ENCODE data around the gene MALL. TPM values are rescaled to one million over a fixed set of nuclear protein-coding genes. Genes with fewer than 3 reads are reported as not detected.
"Not testable (repeated sequence)": the region's sequence is repeated elsewhere in the genome, so short reads cannot be mapped to it uniquely, and the experiment has no call there.

The MALL gene
- total RNA-seq, 1 donor from 2014 or later: 6.9 TPM

GRCh38 chr2:110069869-110070268 is 45.8 kb downstream of the MALL start:
- DNase-seq (ENCODE audit: low spot score, unreplicated experiment); H3K9me3 Mint-ChIP-seq (ENCODE audit: low read depth); H3K27ac Mint-ChIP-seq; H3K4me3 Mint-ChIP-seq (ENCODE audit: low read depth); H3K36me3 Mint-ChIP-seq (ENCODE audit: insufficient read depth); H3K4me1 Mint-ChIP-seq (ENCODE audit: low read depth); H3K27me3 Mint-ChIP-seq: not testable (repeated sequence)

GRCh38 chr2:110068153-110068552 is 47.5 kb downstream of the MALL start:
- not testable (repeated sequence) for H3K4me3 Mint-ChIP-seq (ENCODE audit: low read depth); H3K4me1 Mint-ChIP-seq (ENCODE audit: low read depth); H3K27ac Mint-ChIP-seq; DNase-seq (ENCODE audit: low spot score, unreplicated experiment); H3K36me3 Mint-ChIP-seq (ENCODE audit: insufficient read depth); H3K9me3 Mint-ChIP-seq (ENCODE audit: low read depth); H3K27me3 Mint-ChIP-seq

- H3K9me3 Mint-ChIP-seq (ENCODE audit: low read depth); H3K27me3 Mint-ChIP-seq; H3K36me3 Mint-ChIP-seq (ENCODE audit: insufficient read depth); H3K4me1 Mint-ChIP-seq (ENCODE audit: low read depth); H3K27ac Mint-ChIP-seq; DNase-seq (ENCODE audit: low spot score, unreplicated experiment); H3K4me3 Mint-ChIP-seq (ENCODE audit: low read depth): not testable (repeated sequence)
These were observed 53.3 kb downstream of the MALL start for GRCh38 chr2:110062332-110062731.

DNA sequence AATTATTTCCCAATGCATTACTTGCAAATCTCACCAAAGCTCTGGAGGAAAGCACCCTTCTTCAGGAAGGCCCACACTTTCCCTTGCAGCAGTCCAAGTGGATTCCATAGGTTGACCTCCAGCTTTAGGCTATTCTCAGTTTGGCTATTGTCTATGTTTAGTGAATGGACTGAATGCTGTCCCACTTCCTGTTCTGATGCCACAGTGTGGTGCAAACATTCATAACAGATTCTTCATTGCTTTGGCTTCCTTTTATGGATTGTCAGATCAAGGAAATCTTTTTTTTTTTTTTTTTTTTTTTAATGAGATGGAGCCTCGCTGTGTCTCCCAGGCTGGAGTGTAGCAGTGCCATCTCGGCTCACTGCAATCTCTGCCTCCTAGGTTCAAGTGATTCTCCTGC is 55.1 kb downstream of the MALL start:
- not testable (repeated sequence) for H3K36me3 Mint-ChIP-seq (ENCODE audit: insufficient read depth); H3K4me1 Mint-ChIP-seq (ENCODE audit: low read depth); DNase-seq (ENCODE audit: low spot score, unreplicated experiment); H3K4me3 Mint-ChIP-seq (ENCODE audit: low read depth); H3K9me3 Mint-ChIP-seq (ENCODE audit: low read depth); H3K27me3 Mint-ChIP-seq; H3K27ac Mint-ChIP-seq

- not testable (repeated sequence) for H3K27ac Mint-ChIP-seq; H3K9me3 Mint-ChIP-seq (ENCODE audit: low read depth); DNase-seq (ENCODE audit: low spot score, unreplicated experiment); H3K27me3 Mint-ChIP-seq; H3K4me3 Mint-ChIP-seq (ENCODE audit: low read depth); H3K36me3 Mint-ChIP-seq (ENCODE audit: insufficient read depth); H3K4me1 Mint-ChIP-seq (ENCODE audit: low read depth)
These were observed 55.8 kb downstream of the MALL start for GRCh38 chr2:110059694-110060358.

DNA sequence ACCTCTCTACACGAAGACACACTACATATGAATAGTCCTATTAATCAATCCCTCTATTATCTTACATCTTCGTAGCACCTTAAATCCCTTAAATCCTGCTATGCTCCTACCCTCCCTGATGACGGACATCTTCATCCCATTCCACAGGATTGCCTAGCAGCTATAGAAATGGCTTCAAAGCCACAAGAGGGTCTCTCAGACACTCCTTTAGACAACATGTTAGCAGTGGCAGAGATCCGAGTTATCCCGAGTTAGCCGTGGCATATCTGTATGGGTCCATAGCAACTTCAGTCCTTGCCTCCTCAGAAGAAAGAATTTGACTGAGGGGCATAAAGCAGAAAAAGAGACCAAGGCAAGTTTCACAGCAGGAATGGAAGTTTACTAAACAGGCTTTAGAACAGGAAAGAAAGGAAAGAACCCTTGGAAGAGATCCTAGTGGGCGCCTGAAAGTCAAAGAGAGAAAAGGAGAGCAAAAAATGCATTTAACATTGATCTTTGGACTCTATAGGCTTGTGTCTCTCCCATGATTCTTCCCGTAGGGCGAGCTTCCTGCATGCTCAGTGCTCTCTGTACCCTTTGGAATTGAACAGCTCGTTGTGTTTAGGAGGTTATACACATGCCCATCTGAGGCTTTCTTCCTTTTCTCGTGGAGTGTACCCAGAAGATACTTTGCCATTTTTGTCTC is 56.5 kb downstream of the MALL start:
- not testable (repeated sequence) for H3K9me3 Mint-ChIP-seq (ENCODE audit: low read depth); H3K4me3 Mint-ChIP-seq (ENCODE audit: low read depth); H3K4me1 Mint-ChIP-seq (ENCODE audit: low read depth); H3K36me3 Mint-ChIP-seq (ENCODE audit: insufficient read depth); DNase-seq (ENCODE audit: low spot score, unreplicated experiment); H3K27me3 Mint-ChIP-seq; H3K27ac Mint-ChIP-seq

- not testable (repeated sequence) for H3K27me3 Mint-ChIP-seq; H3K9me3 Mint-ChIP-seq (ENCODE audit: low read depth); H3K36me3 Mint-ChIP-seq (ENCODE audit: insufficient read depth); H3K4me1 Mint-ChIP-seq (ENCODE audit: low read depth); H3K4me3 Mint-ChIP-seq (ENCODE audit: low read depth); DNase-seq (ENCODE audit: low spot score, unreplicated experiment); H3K27ac Mint-ChIP-seq
These were observed 57.6 kb downstream of the MALL start for GRCh38 chr2:110058034-110058433.

- not testable (repeated sequence) for H3K4me3 Mint-ChIP-seq (ENCODE audit: low read depth); H3K9me3 Mint-ChIP-seq (ENCODE audit: low read depth); H3K27ac Mint-ChIP-seq; H3K36me3 Mint-ChIP-seq (ENCODE audit: insufficient read depth); DNase-seq (ENCODE audit: low spot score, unreplicated experiment); H3K4me1 Mint-ChIP-seq (ENCODE audit: low read depth); H3K27me3 Mint-ChIP-seq
These were observed 59.7 kb downstream of the MALL start for GRCh38 chr2:110055819-110056408.

GRCh38 chr2:110054521-110055407 is 60.9 kb downstream of the MALL start:
- H3K36me3 Mint-ChIP-seq (ENCODE audit: insufficient read depth); H3K4me1 Mint-ChIP-seq (ENCODE audit: low read depth); H3K27me3 Mint-ChIP-seq; H3K9me3 Mint-ChIP-seq (ENCODE audit: low read depth); H3K4me3 Mint-ChIP-seq (ENCODE audit: low read depth): not testable (repeated sequence)
- peak; percentile 12 for DNase-seq (ENCODE audit: low spot score, unreplicated experiment)
- H3K27ac Mint-ChIP-seq: peak overlapping the region; percentile 96

GRCh38 chr2:110053688-110054087 is 61.9 kb downstream of the MALL start:
- not testable (repeated sequence) for H3K27ac Mint-ChIP-seq; H3K4me1 Mint-ChIP-seq (ENCODE audit: low read depth); H3K9me3 Mint-ChIP-seq (ENCODE audit: low read depth); H3K36me3 Mint-ChIP-seq (ENCODE audit: insufficient read depth); H3K4me3 Mint-ChIP-seq (ENCODE audit: low read depth); DNase-seq (ENCODE audit: low spot score, unreplicated experiment); H3K27me3 Mint-ChIP-seq

DNA sequence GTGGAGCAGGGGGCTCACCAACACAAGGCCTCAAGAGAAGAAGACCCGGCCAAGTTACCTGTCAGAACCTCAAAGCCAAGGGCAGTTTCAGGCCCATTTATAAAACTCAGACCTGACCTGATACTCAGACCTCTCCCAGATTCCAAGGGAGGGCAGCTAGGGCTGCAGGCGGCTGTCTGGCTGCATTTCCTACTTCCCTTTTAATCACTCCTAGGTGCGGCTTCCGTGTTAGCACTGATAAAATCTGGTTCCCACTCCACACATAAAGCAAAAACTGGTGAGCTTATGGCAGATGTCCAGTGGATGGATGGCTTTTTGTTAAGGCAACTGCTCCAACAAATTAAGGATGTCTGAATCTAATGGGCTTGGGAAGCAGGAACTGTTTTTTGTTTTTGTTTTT is 63.5 kb downstream of the MALL start:
- DNase-seq (ENCODE audit: low spot score, unreplicated experiment); H3K27me3 Mint-ChIP-seq; H3K9me3 Mint-ChIP-seq (ENCODE audit: low read depth); H3K4me3 Mint-ChIP-seq (ENCODE audit: low read depth); H3K27ac Mint-ChIP-seq; H3K36me3 Mint-ChIP-seq (ENCODE audit: insufficient read depth); H3K4me1 Mint-ChIP-seq (ENCODE audit: low read depth): not testable (repeated sequence)

GRCh38 chr2:110050222-110050621 is 65.4 kb downstream of the MALL start:
- not testable (repeated sequence) for H3K27ac Mint-ChIP-seq; H3K27me3 Mint-ChIP-seq; DNase-seq (ENCODE audit: low spot score, unreplicated experiment); H3K4me3 Mint-ChIP-seq (ENCODE audit: low read depth); H3K36me3 Mint-ChIP-seq (ENCODE audit: insufficient read depth); H3K4me1 Mint-ChIP-seq (ENCODE audit: low read depth); H3K9me3 Mint-ChIP-seq (ENCODE audit: low read depth)

DNA sequence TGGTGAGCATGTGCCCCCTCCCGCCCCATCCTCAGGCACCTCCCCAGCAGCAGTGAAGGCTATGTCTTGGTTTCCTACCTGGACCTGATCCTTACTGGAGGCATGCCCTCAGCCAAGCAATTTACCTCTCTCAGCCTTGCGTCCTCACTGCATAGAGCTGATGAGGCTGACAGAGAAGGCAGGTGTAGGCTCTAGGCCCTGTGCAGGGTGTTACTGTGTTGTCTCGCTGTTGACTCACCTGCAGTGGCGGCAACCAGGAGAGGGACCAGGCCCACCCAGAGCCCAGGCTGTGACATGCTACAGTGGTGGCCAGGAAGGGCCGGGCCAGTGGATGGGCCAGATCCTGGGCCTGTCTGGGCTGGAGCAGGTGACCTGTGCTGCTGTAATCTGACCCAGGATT is 65.9 kb downstream of the MALL start:
- not testable (repeated sequence) for H3K27ac Mint-ChIP-seq; H3K9me3 Mint-ChIP-seq (ENCODE audit: low read depth); H3K4me3 Mint-ChIP-seq (ENCODE audit: low read depth); DNase-seq (ENCODE audit: low spot score, unreplicated experiment); H3K27me3 Mint-ChIP-seq; H3K4me1 Mint-ChIP-seq (ENCODE audit: low read depth); H3K36me3 Mint-ChIP-seq (ENCODE audit: insufficient read depth)

Data from progenitor cell of endocrine pancreas (in vitro differentiated cells).